HepG2 (cell line): ENCODE data around the gene MYORG. TPM values are rescaled to one million over a fixed set of nuclear protein-coding genes. Genes with fewer than 3 reads are reported as not detected.

ENCODE experiments used
- CCDC6 ChIP-seq: sonication (generic); formaldehyde crosslinking; IDR thresholded peaks from 2 replicates; pipeline ENCODE4 v1.8.1; 2022; ENCODE audit warnings: mild to moderate bottlenecking, missing genetic modification reagents, moderate library complexity
- DPF2 ChIP-seq: sonication (generic); formaldehyde crosslinking; IDR thresholded peaks from 2 replicates; pipeline ENCODE4 v1.4.0; 2020; ENCODE audit warnings: mild to moderate bottlenecking, low read depth, missing genetic modification reagents, borderline replicate concordance
- FOSL2 ChIP-seq: sonication (generic); formaldehyde crosslinking; IDR thresholded peaks from 2 replicates; pipeline ENCODE4 v1.4.0; 2020; ENCODE audit warnings: missing genetic modification reagents
- GATAD1 ChIP-seq: IDR thresholded peaks from 2 replicates; pipeline ENCODE4 v1.6.1; 2016; ENCODE audit warnings: missing genetic modification reagents, missing compliant biosample characterization
- GMEB1 ChIP-seq: sonication (generic); formaldehyde crosslinking; IDR thresholded peaks from 2 replicates; pipeline ENCODE4 v1.5.1; 2020; ENCODE audit warnings: missing genetic modification reagents, mild to moderate bottlenecking, borderline replicate concordance
- HBP1 ChIP-seq: IDR thresholded peaks from 2 replicates; pipeline ENCODE4 v1.6.1; 2016; ENCODE audit warnings: low read depth, control low read depth
- HOXA3 ChIP-seq: sonication (generic); formaldehyde crosslinking; IDR thresholded peaks from 2 replicates; pipeline ENCODE4 v1.5.0; 2020; ENCODE audit warnings: missing genetic modification reagents
- HOXA9 ChIP-seq: sonication (generic); formaldehyde crosslinking; IDR thresholded peaks from 2 replicates; pipeline ENCODE4 v1.8.1; 2022; ENCODE audit warnings: missing genetic modification reagents, mild to moderate bottlenecking, moderate library complexity, borderline replicate concordance
- IKZF5 ChIP-seq: IDR thresholded peaks from 2 replicates; pipeline ENCODE4 v1.6.1; 2018; ENCODE audit warnings: missing genetic modification reagents, mild to moderate bottlenecking, missing compliant biosample characterization
- MIER3 ChIP-seq: IDR thresholded peaks from 2 replicates; pipeline ENCODE4 v1.6.1; 2016; ENCODE audit warnings: missing compliant biosample characterization, borderline replicate concordance
- MLX ChIP-seq: IDR thresholded peaks from 2 replicates; pipeline ENCODE4 v1.6.1; 2016
- POGZ ChIP-seq: sonication (generic); formaldehyde crosslinking; IDR thresholded peaks from 2 replicates; pipeline ENCODE4 v1.4.0; 2020; ENCODE audit warnings: mild to moderate bottlenecking, missing genetic modification reagents
- PTBP1 ChIP-seq: fragments of 200-400 bp; formaldehyde crosslinking; IDR thresholded peaks from 2 replicates; pipeline ENCODE4 v1.6.1; 2018; ENCODE audit warnings: low read length, low read depth; ENCODE audit not compliant: poor library complexity, severe bottlenecking
- REL ChIP-seq: sonication (generic); formaldehyde crosslinking; conservative IDR thresholded peaks from 2 replicates; pipeline ENCODE4 v1.8.0; 2022; ENCODE audit warnings: mild to moderate bottlenecking, missing genetic modification reagents, moderate library complexity
- SALL2 ChIP-seq: sonication (generic); formaldehyde crosslinking; IDR thresholded peaks from 2 replicates; pipeline ENCODE4 v1.8.1; 2023; ENCODE audit warnings: mild to moderate bottlenecking, missing genetic modification reagents, inconsistent platforms
- SAP130 ChIP-seq: IDR thresholded peaks from 2 replicates; pipeline ENCODE4 v1.6.1; 2016; ENCODE audit warnings: low read depth
- STAT6 ChIP-seq: sonication (generic); formaldehyde crosslinking; IDR thresholded peaks from 2 replicates; pipeline ENCODE4 v1.4.0; 2020; ENCODE audit warnings: missing genetic modification reagents, mild to moderate bottlenecking, borderline replicate concordance
- TBX3 ChIP-seq: fragments of 450-650 bp; IDR thresholded peaks from 2 replicates; pipeline ENCODE4 v1.6.1; 2017; ENCODE audit warnings: antibody characterized with exemption, mild to moderate bottlenecking, inconsistent platforms, borderline replicate concordance
- ZNF264 ChIP-seq: sonication (generic); formaldehyde crosslinking; IDR thresholded peaks from 2 replicates; pipeline ENCODE4 v1.4.0; 2020; ENCODE audit warnings: missing genetic modification reagents
- ZNF746 ChIP-seq: sonication (generic); formaldehyde crosslinking; IDR thresholded peaks from 2 replicates; pipeline ENCODE4 v1.8.0; 2022; ENCODE audit warnings: mild to moderate bottlenecking, missing genetic modification reagents
- ZNF777 ChIP-seq: sonication (generic); formaldehyde crosslinking; IDR thresholded peaks from 2 replicates; pipeline ENCODE4 v1.4.0; 2020; ENCODE audit warnings: missing genetic modification reagents
- ZNF788 ChIP-seq: sonication (generic); formaldehyde crosslinking; IDR thresholded peaks from 2 replicates; pipeline ENCODE4 v1.5.0; 2020; ENCODE audit warnings: mild to moderate bottlenecking, missing genetic modification reagents, borderline replicate concordance
- polyA plus RNA-seq, 8 experiments: library from polyadenylated mRNA; depleted of rRNA in 3 of 8; stranded (reverse) in 7 of 8; unstranded in 1 of 8; fragments of >200 nt; fragmentation: Illumina TruSeq in 4 of 8; extraction: Trizol in 4 of 8; gene quantifications; 2 replicates each; pipeline versions ENCODE4 v1.2.1 to v1.2.3, GENCODE V29; 2011 to 2016; ENCODE audit warnings: low read depth in 4 of 8, missing spikeins in 1 of 8, mixed read lengths in 1 of 8; ENCODE audit not compliant: insufficient read depth in 1 of 8
- total RNA-seq, 5 experiments: library from RNA; depleted of rRNA; stranded (reverse); fragments of >200 nt; fragmentation: Illumina TruSeq; extraction: Trizol; gene quantifications; 2 replicates each; pipeline ENCODE4 v1.2.3, GENCODE V29; 2016; ENCODE audit warnings: low read depth in 1 of 5

MYORG gene
- total and polyA plus RNA-seq, 2 of the 13 experiments (the other 11 are each of a cell fraction or from before 2014, with no cell fraction given), result 11.1 to 22.4 TPM

DNA sequence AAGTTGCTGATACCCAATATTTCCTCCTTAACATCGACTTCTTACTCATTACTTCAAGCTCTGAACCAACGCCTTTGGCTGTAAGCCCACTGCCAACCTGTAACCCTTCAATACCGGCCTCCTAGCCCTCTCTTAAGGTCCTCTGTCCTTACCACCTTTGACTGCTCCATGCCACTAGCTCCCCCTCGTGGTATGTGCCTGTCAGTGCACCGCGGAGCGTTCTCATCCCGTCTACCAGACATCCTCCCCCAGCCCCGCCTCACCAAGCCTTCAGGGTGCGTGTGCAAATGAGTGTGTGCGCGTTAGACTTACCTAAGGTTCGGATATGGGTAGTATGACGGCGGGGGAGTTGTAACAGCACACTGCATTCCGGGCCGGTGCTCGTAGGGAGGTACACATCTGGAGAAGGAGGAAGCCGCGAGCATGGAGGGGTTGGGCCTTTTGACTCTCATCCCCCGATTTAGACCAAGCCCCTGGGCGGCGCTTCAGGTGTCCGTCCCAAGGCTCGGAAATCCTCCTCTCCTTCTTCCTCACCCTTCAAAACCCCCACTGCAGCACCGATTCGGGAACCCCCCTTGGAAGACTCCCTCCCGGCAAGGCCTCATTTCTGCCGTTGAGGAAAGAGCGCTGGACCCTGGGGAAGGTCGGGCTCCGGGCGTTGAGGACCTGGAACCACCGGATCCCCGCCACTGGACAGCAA, 2.8 kb upstream of the MYORG start (continued):
- TF ChIP-seq GMEB1 (no peak; the same call in 1 of the 2 replicates), SALL2 (peak; percentile 45; the same call in 1 of the 2 replicates), HOXA3 (CRISPR knock-in tag) (peak; percentile 33; the same call in 1 of the 2 replicates), CCDC6 (0 out of 2 replicates have a peak, but pooled peaks have one; percentile 45), REL (no peak; the same call in none of the 2 replicates), SAP130 (CRISPR knock-in tag) (peak; percentile 77), PTBP1 (no peak), GATAD1 (CRISPR knock-in tag) (peak; percentile 60; the same call in 1 of the 2 replicates), HBP1 (CRISPR knock-in tag) (peak; percentile 49; the same call in 1 of the 2 replicates), TBX3 (0 out of 2 replicates have a peak, but pooled peaks have one; percentile 22), FOSL2 (CRISPR knock-in tag) (peak; percentile 61), ZNF788 (peak; percentile 39; the same call in 1 of the 2 replicates), MLX (0 out of 2 replicates have a peak, but pooled peaks have one; percentile 12), IKZF5 (CRISPR knock-in tag) (peak; percentile 47; the same call in 1 of the 2 replicates), ZNF264 (CRISPR knock-in tag) (no peak), ZNF777 (CRISPR knock-in tag) (peak; percentile 31; the same call in 1 of the 2 replicates), MIER3 (CRISPR knock-in tag) (peak; percentile 61; the same call in 1 of the 2 replicates), POGZ (CRISPR knock-in tag) (no peak), ZNF746 (CRISPR knock-in tag) (no peak), DPF2 (CRISPR knock-in tag) (no peak), STAT6 (CRISPR knock-in tag) (no peak), HOXA9 (CRISPR knock-in tag) (peak; percentile 55; the same call in 1 of the 2 replicates)
